Globus pallidus (tissue), 1 donor: ENCODE data around the gene GCC2.
"Not testable (repeated sequence)": the region's sequence is repeated elsewhere in the genome, so short reads cannot be mapped to it uniquely, and the experiment has no call there.

ENCODE experiments used
- DNase-seq: peaks from one replicate; pipeline ENCODE4 v3.0.0-alpha.2; 2015; ENCODE audit warnings: low spot score

The GCC2 gene

GRCh38 chr2:108448678-108449409 lies at the start of gene GCC2:
Gene GCC2, plus strand, starts transcription at chr2:108449206. Its CDS starts 69 bp downstream, at chr2:108449275.
- DNase-seq: peak; percentile 91

- DNase-seq: no peak
Observed at GRCh38 chr2:108399479-108399878, 49.5 kb upstream of the GCC2 start.

DNA sequence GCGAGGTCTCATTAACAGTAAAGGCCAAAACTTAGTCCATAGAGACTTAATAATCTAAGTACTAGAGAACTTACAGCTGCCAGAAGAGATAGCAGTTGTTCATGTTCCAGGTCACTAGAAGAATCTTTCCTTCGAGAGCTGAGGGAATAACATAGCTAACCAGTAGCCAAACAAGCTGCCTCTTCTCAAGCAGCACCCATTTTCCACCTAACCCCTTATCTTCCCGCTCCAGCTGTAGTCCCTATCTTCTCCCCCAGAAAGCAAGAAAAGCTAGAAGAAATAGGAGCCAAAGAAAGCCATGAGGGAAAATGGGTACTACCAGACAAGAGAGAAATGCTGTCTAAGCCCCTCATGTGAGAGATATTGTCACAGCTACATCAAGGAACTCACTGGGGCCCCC lies 47.2 kb upstream of the GCC2 start:
- no peak for DNase-seq

DNA sequence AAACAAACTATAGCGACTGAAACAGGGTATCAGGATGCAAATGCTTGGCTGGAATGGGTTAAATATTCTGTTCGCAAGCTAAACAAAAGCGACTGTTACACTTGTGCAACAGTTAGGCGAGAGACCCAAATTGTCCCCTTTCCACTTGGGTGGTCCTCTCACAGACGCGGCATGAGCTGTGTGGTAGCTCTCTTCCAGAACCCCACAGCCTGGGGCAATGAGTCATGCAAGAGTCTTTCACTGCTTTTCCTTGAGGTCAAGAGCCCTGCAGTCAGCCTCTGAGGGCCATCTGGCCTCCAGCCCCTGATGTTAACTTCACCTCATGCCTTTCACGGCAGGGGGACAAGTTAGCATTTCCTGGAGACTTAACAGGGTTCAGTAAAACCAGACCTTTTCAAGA lies 45.5 kb upstream of the GCC2 start:
- no peak for DNase-seq

DNA sequence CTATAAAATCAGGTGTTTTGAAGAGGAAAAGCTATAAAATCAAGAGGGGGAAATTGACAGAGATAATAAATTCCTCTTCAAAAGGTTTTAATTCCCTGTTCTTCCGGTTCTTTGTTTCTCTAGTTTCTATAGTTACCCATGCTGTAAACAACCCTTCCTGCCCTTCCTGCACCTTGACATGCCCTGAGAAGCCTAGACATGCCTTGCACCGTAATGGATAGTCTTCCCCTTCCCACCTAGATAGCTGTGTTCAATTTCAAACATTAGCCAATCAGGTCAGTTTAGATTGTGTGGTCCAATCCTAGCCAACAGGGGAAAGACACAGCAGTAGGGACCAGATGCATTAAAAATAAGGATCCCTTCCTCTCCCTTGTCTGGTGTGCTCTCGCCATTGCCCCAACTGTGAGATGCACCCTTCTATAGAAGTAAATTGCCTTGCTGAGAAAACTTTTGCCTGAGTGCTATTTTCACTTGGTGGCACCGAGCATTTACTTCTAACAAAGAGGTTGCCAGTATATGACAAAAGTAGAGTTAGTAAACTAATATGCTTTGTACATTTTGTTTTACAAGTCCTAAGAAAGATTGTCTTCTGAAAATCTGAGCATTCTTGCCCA lies 44.1 kb upstream of the GCC2 start:
- DNase-seq: no peak

DNA sequence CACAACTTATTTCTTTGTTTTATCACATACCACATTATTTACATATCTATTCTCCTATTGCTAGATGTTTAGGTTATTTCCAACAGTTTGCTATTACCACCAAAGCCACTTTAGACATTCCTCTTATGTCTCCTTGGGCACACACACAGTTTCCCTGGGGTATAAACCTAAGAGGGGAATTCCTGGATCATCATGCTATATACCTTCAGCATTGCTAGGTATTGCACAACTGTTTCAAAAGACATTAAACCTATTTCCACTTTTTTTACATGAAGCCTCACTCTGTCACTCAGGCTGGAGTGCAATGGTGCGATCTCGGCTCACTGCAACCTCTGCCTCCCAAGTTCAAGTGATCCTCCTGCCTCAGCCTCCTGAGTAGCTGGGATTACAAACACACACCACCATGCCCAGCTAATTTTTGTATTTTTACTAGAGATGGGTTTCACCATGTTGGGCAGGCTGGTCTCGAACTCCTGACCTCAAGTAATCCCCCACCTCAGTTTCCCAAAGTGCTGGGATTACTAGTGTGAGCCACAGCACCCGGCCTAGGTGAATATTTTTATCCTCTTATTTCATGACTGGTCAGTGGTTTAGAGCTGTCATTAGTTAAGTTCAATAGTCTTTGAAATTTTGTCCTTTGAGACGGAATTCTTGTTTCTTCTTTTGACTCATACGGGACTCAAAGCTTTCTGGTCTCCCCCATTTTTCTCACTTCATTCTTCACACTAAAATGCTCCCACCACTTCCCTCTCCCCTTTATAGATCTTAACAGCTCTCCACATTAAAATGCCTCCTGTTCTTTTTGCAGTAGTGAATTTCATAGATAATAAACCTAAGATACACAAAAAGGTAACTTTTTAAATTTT lies 40.9 kb upstream of the GCC2 start:
- no peak for DNase-seq

DNA sequence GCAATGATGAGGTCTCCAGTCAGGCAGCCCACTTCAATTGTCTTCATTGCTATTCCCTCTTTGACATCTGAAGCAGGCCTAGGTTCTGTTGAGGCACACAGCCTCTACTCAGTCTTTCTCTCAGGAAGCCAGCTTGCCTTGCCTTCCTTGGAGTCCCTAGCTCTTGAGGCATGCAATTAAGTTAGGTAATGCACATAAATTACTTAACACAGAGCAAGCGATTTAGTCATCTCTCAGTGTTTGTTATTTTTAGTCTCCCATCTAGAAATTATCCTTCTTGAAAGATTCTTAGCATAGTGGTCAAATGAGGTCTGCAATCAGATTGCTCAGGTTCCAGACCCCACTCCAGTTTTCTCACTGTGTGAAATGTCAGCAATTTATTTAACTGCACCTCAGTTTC lies 39.2 kb upstream of the GCC2 start:
- DNase-seq: no peak

GRCh38 chr2:108412995-108413710 lies 35.9 kb upstream of the GCC2 start:
- no peak for DNase-seq

GRCh38 chr2:108413711-108414095 lies 35.3 kb upstream of the GCC2 start:
- DNase-seq: no peak

DNA sequence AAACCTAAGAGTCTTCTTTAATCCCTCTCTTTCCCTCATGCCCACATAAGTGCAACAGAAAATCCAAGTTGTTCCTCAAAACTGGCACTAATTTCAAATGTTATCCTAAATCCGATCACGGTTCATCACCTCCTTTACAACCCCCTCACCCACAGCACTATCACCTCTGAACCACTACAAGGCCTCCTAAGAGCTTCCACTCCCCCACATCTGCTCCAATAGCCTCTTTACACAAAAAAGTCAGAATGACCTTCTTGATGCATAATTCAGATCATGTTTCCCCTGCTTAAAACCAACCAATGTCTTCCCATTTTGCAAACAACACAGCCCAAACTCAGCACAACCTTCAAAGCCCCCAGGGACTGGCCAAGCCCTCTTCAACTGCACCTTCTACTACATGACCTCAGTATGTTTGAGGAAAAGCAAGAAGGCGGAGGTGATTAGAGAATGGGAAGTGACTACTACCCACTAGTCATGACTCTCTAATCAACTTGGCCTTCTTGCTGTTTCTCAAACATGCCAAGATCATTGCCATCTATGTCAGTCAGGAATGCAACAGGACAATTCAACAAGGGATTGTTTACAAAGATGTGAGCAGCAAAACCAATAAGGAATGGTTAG lies 34.6 kb upstream of the GCC2 start:
- no peak for DNase-seq

- no peak for DNase-seq
Observed at GRCh38 chr2:108414945-108415344, 34.1 kb upstream of the GCC2 start.

- no peak for DNase-seq
Observed at GRCh38 chr2:108417254-108417653, 31.8 kb upstream of the GCC2 start.

GRCh38 chr2:108418416-108418815 lies 30.6 kb upstream of the GCC2 start:
- DNase-seq: no peak

DNA sequence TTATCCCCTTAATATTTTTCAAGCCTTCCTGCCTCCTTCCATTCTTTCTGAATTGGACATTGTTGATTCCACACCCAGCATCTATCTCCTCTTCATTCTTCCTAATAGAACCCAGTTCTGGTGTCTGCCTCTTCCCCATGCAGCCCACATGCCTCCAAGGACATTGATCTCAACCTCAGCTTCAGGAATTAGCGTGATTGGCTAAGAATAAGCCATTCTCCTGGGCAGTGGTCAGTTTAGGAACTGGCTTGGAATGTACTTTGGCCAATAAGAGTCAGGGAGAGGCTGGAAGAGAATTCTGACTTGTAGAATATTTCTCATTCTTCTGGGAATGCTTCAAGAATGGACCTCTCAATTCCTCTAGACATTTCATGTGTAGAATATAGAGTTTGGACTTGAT lies 25.9 kb upstream of the GCC2 start:
- no peak for DNase-seq

GRCh38 chr2:108423502-108424251 lies 25.3 kb upstream of the GCC2 start:
- DNase-seq: no peak

DNA sequence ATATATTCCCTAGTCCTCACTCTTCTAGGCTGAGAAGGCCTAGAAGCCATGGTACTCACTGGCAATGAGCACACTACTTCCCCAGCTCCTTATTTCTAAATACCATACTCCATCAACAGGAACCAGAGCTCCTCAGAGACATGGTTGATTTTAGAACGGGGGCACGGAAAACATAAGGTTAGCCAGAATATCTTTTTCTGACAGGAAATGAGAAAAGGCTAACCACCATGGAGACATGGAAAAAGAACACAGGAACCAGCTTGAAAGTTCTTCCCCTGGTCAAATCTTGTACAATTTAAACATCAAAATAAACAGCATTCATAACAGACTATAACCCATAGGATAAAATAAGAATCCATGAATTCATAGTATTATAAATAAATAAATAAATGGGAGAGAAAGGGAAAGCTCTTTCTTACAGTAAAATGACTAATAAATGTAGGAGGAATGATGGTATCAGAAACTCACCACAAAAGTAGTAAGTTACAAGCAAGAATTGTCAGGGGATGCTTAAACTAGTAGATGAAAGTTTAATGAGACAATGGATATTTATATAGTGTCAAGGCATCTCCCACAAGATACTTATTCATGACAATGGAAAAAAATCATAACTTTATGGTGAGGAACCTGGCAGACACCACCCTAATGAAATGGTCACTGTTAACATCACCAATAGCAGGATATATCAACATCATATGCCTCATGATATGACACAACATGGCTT lies 20.6 kb upstream of the GCC2 start:
- no peak for DNase-seq

GRCh38 chr2:108435578-108435977 lies 13.4 kb upstream of the GCC2 start:
- DNase-seq: not testable (repeated sequence)

DNA sequence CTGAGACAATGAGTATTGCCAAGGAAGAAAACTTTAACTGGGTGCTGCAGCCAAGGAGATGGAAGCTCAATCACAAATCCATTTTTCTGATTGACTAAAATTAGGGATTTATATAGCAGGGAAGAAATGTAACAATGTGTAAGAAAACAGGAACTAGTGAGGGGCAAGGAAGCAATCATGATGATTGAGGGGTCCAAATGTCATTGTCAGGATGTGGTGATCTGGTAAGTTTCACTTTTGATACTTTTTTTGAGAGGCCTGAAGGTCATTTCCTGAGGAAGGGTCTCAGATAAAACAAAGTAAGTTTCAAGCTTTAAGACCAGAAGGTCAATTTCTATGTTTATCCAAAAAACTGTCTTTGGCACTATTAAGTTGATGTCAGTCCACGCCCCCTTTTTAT lies 12.0 kb upstream of the GCC2 start:
- DNase-seq: no peak

- no peak for DNase-seq
Observed at GRCh38 chr2:108441712-108442111, 7.3 kb upstream of the GCC2 start.
